ENCODE data around the gene RAD23A. TPM values are rescaled to one million over a fixed set of nuclear protein-coding genes. Genes with fewer than 3 reads are reported as not detected.

The RAD23A gene
- total RNA-seq (92.7 TPM), polyA plus RNA-seq (ENCODE audit: insufficient read depth in 1 of 8, insufficient read length in 8 of 8, low replicate concordance in 1 of 8) (100 to 1,000 TPM in 7 of 8 donors, 10 to 100 TPM in 1; 98.5 to 136 (median 125) TPM)
- long read RNA-seq, donor 1, transcript RAD23A-201 (9 exons, 1,736 nt) = major isoform, 22 of 41 reads
- long read RNA-seq, donor 1, transcript RAD23A-203 (9 exons, 1,746 nt) = minor isoform, 13 of 41 reads
- long read RNA-seq, donor 1, transcript RAD23A-207 (2 exons, 545 nt) = minor isoform, 6 of 41 reads
- long read RNA-seq, donor 1, partial matches to known transcripts = 0 of 41 reads
- long read RNA-seq, donor 1, other reads (novel, unspliced or antisense) = 0 of 41 reads
- long read RNA-seq, donor 2, partial matches to known transcripts = 0 of 7 reads
- long read RNA-seq, donor 2, other reads (novel, unspliced or antisense) = 0 of 7 reads
- long read RNA-seq, donor 3, transcript RAD23A-203 (9 exons, 1,746 nt) = minor isoform, 31 of 74 reads
- long read RNA-seq, donor 3, transcript RAD23A-201 (9 exons, 1,736 nt) = major isoform, 32 of 74 reads
- long read RNA-seq, donor 3, transcript RAD23A-207 (2 exons, 545 nt) = minor isoform, 6 of 74 reads
- long read RNA-seq, donor 3, partial matches to known transcripts = 5 of 74 reads
- long read RNA-seq, donor 3, other reads (novel, unspliced or antisense) = 0 of 74 reads
- long read RNA-seq, donor 4, transcript RAD23A-207 (2 exons, 545 nt) = minor isoform, 7 of 53 reads
- long read RNA-seq, donor 4, transcript RAD23A-203 (9 exons, 1,746 nt) = major isoform, 17 of 53 reads
- long read RNA-seq, donor 4, transcript RAD23A-201 (9 exons, 1,736 nt) = minor isoform, 16 of 53 reads
- long read RNA-seq, donor 4, partial matches to known transcripts = 13 of 53 reads
- long read RNA-seq, donor 4, other reads (novel, unspliced or antisense) = 0 of 53 reads
- long read RNA-seq, donor 5, transcript RAD23A-203 (9 exons, 1,746 nt) = minor isoform, 51 of 154 reads
- long read RNA-seq, donor 5, transcript RAD23A-207 (2 exons, 545 nt) = minor isoform, 16 of 154 reads
- long read RNA-seq, donor 5, transcript RAD23A-201 (9 exons, 1,736 nt) = major isoform, 52 of 154 reads
- long read RNA-seq, donor 5, partial matches to known transcripts = 34 of 154 reads
- long read RNA-seq, donor 5, other reads (novel, unspliced or antisense) = 0 of 154 reads
- long read RNA-seq, donor 6, transcript RAD23A-203 (9 exons, 1,746 nt) = minor isoform, 30 of 97 reads
- long read RNA-seq, donor 6, transcript RAD23A-201 (9 exons, 1,736 nt) = major isoform, 44 of 97 reads
- long read RNA-seq, donor 6, transcript RAD23A-207 (2 exons, 545 nt) = minor isoform, 21 of 97 reads
- long read RNA-seq, donor 6, partial matches to known transcripts = 0 of 97 reads
- long read RNA-seq, donor 6, other reads (novel, unspliced or antisense) = 0 of 97 reads
- long read RNA-seq, donor 7, transcript RAD23A-207 (2 exons, 545 nt) = minor isoform, 18 of 67 reads
- long read RNA-seq, donor 7, transcript RAD23A-203 (9 exons, 1,746 nt) = minor isoform, 17 of 67 reads
- long read RNA-seq, donor 7, transcript RAD23A-201 (9 exons, 1,736 nt) = major isoform, 26 of 67 reads
- long read RNA-seq, donor 7, partial matches to known transcripts = 6 of 67 reads
- long read RNA-seq, donor 7, other reads (novel, unspliced or antisense) = 0 of 67 reads
- long read RNA-seq, donor 8, transcript RAD23A-207 (2 exons, 545 nt) = major isoform, 18 of 47 reads
- long read RNA-seq, donor 8, transcript RAD23A-201 (9 exons, 1,736 nt) = minor isoform, 17 of 47 reads
- long read RNA-seq, donor 8, transcript RAD23A-203 (9 exons, 1,746 nt) = minor isoform, 11 of 47 reads
- long read RNA-seq, donor 8, partial matches to known transcripts = 0 of 47 reads
- long read RNA-seq, donor 8, other reads (novel, unspliced or antisense) = 0 of 47 reads
- long read RNA-seq, donor 9, transcript RAD23A-201 (9 exons, 1,736 nt) = major isoform, 24 of 68 reads
- long read RNA-seq, donor 9, transcript RAD23A-207 (2 exons, 545 nt) = minor isoform, 16 of 68 reads
- long read RNA-seq, donor 9, transcript RAD23A-203 (9 exons, 1,746 nt) = minor isoform, 21 of 68 reads
- long read RNA-seq, donor 9, partial matches to known transcripts = 7 of 68 reads
- long read RNA-seq, donor 9, other reads (novel, unspliced or antisense) = 0 of 68 reads
- long read RNA-seq, donor 10, transcript RAD23A-207 (2 exons, 545 nt) = minor isoform, 24 of 84 reads
- long read RNA-seq, donor 10, transcript RAD23A-203 (9 exons, 1,746 nt) = minor isoform, 24 of 84 reads
- long read RNA-seq, donor 10, transcript RAD23A-201 (9 exons, 1,736 nt) = major isoform, 29 of 84 reads
- long read RNA-seq, donor 10, partial matches to known transcripts = 6 of 84 reads
- long read RNA-seq, donor 10, other reads (novel, unspliced or antisense) = 0 of 84 reads
- long read RNA-seq, donor 11, transcript RAD23A-203 (9 exons, 1,746 nt) = minor isoform, 26 of 96 reads
- long read RNA-seq, donor 11, transcript RAD23A-201 (9 exons, 1,736 nt) = major isoform, 38 of 96 reads
- long read RNA-seq, donor 11, transcript RAD23A-207 (2 exons, 545 nt) = minor isoform, 19 of 96 reads
- long read RNA-seq, donor 11, partial matches to known transcripts = 12 of 96 reads
- long read RNA-seq, donor 11, other reads (novel, unspliced or antisense) = 0 of 96 reads

DNA sequence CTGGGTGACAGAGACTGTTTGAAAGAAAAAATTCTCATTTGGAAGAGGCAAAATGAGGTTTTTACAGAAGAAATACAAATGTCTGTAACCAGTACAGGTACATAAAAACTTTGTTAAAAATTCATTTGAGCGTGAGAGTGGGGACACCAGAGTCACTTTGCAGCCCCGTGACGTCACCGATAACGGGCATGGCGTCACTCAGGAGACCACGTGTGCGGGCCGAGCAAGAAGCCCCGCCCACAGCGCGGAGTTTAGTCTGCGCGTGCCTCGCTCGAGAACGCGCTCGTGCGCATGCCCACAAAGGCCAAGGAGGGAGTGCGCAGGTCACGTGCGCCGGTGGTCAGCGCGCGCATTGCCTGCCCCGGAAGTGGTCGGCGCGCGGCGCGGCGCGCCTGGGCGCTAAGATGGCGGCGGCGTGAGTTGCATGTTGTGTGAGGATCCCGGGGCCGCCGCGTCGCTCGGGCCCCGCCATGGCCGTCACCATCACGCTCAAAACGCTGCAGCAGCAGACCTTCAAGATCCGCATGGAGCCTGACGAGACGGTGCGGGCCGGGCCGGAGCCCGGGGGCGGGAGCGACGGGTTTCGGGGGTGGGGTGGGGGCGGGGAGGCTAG, at the start of gene RAD23A:
Gene RAD23A (plus strand): TSS at position 384 of the 613 bp plus-strand sequence. CDS start 87 bp downstream, at position 471.
- Histone ChIP-seq H3K27me3 (ENCODE audit: control insufficient read depth, insufficient read depth, low read length) (no peaks in the 10 kb centered on the region), H3K9me3 (replicated peaks; ENCODE audit: control insufficient read depth, low read depth, low read length) (no peaks in the 10 kb centered on the region), H3K4me3 (ENCODE audit: low read length) (peak within 1 kb of the TSS; percentile 74), H3K27ac (ENCODE audit: low read length) (peak within 1 kb of the TSS; percentile 95), H3K4me1 (ENCODE audit: control insufficient read depth, insufficient read depth, low read length) (peaks cover 54% of the 10 kb centered on the region), H3K36me3 (ENCODE audit: control insufficient read depth, insufficient read depth, low read length) (peaks cover 83% of the 10 kb centered on the region)
- WGBS (ENCODE audit: insufficient coverage) = 1% methylated on average over 53 of the region's 62 CpGs
- DNase-seq = peak; percentile 99

DNA sequence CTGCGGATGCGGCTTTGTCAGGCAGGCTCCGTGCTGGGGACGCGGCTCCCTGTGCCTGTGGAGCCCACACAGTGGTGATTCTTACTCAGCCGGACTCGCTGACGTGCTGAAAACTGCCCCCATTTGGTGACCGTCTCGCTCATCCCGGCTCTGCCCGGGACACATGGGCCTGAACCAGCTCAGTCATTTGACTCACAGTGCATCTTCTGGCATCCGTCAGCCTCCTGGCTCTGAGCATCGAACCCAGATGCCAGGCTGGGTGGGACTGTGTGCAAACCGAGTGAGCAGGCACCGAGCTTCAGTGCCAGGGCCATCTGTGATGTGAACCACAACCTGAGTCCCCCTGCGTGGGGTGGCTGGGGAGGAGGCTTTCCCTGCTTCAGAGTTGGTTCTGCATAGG, 49.2 kb upstream of the RAD23A start:
- H3K27ac ChIP-seq (ENCODE audit: low read length) = peak overlapping the region; percentile 64
- peaks cover 21% of the 10 kb centered on the region for H3K4me1 ChIP-seq (ENCODE audit: control insufficient read depth, insufficient read depth, low read length)
- DNase-seq = no peak
- H3K36me3 ChIP-seq (ENCODE audit: control insufficient read depth, insufficient read depth, low read length) = peaks cover 53% of the 10 kb centered on the region
- no peaks in the 10 kb centered on the region for H3K9me3 ChIP-seq (replicated peaks; ENCODE audit: control insufficient read depth, low read depth, low read length)
- no peak overlapping the region for H3K4me3 ChIP-seq (ENCODE audit: low read length)
- WGBS (ENCODE audit: insufficient coverage) = 93% methylated on average over 16 of the region's 17 CpGs
- no peaks in the 10 kb centered on the region for H3K27me3 ChIP-seq (ENCODE audit: control insufficient read depth, insufficient read depth, low read length)

DNA sequence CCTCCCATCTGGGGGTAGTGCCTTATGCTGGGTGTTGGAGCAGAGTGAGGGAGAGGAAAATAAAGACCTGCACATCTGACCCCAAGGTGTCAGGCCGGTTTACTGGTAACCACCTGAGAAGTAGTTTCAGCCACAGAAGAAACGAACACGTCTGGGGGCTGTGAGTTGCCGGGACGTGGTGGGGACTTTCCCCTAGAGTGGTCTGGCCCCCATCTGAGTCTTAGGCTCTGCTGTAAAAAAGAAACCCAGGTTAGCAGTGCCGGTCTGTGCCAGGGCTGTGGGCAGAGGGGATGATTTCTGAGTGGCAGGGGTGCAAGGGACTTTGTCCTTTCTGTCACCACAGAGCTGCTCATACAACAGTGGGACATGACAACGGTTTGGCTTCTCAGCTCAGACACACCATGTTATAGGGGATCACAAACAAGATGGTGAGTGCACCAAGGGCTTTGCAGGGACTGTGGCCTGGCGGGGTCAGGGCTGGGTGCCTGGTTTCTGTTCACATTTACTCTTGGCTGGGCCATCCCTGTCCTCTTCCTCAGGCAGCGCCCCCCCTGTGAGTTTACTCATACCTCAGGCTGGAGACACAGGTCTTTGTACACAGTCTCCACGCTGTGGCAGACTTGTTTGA, 45.7 kb upstream of the RAD23A start:
- H3K4me1 ChIP-seq (ENCODE audit: control insufficient read depth, insufficient read depth, low read length) = peaks cover 14% of the 10 kb centered on the region
- H3K9me3 ChIP-seq (replicated peaks; ENCODE audit: control insufficient read depth, low read depth, low read length) = no peaks in the 10 kb centered on the region
- WGBS (ENCODE audit: insufficient coverage) = 82% methylated on average over 9 of the region's 10 CpGs
- H3K4me3 ChIP-seq (ENCODE audit: low read length) = no peak overlapping the region
- peaks cover 30% of the 10 kb centered on the region for H3K36me3 ChIP-seq (ENCODE audit: control insufficient read depth, insufficient read depth, low read length)
- DNase-seq = no peak
- no peak overlapping the region for H3K27ac ChIP-seq (ENCODE audit: low read length)
- no peaks in the 10 kb centered on the region for H3K27me3 ChIP-seq (ENCODE audit: control insufficient read depth, insufficient read depth, low read length)

DNA sequence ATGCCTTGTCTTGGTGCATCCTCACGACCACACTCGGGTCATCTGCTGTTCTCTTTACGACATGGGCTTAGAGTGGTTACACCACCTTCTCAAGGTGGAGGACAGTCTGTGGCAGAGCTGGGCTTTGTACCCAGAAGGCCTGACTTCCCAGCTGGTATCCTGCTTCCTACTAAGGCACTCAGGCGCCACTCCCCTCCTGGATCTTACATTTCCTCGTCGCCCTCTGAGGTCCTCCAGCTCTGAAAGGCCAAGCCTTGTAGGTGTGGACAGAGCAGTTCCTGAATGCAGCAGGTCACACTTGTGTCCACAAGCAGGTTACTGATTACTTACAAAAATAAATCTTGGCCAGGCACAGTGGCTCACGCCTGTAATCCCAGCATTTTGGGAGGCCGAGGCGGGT, 38.5 kb upstream of the RAD23A start:
- Histone ChIP-seq H3K27me3 (ENCODE audit: control insufficient read depth, insufficient read depth, low read length) (no peaks in the 10 kb centered on the region), H3K9me3 (replicated peaks; ENCODE audit: control insufficient read depth, low read depth, low read length) (no peaks in the 10 kb centered on the region), H3K4me1 (ENCODE audit: control insufficient read depth, insufficient read depth, low read length) (peaks cover 9% of the 10 kb centered on the region), H3K36me3 (ENCODE audit: control insufficient read depth, insufficient read depth, low read length) (peaks cover 2% of the 10 kb centered on the region), H3K4me3 (ENCODE audit: low read length) (no peak overlapping the region), H3K27ac (ENCODE audit: low read length) (no peak overlapping the region)
- DNase-seq = no peak
- 65% methylated on average over 6 of the region's 9 CpGs for WGBS (ENCODE audit: insufficient coverage)

DNA sequence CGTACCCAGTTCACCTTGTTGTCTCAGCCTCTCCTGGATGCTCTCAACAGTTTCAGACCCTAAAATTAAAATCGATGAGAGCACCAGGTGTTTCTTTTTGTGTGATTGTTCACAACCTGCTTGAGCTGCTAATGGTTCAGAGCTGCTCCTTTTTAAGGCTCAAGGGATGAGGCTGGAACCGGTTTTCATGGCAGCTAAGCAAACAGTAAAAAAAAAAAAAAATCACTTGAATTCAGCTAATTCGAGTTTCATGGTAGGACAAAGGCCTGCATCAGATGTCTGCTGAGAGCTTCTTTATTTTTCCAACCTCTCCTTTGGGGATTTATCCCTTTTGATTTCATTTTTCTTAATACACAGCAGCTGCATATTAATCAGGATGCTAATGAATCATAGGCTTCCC, 33.1 kb upstream of the RAD23A start:
- 32% methylated on average over 3 of the region's 4 CpGs for WGBS (ENCODE audit: insufficient coverage)

DNA sequence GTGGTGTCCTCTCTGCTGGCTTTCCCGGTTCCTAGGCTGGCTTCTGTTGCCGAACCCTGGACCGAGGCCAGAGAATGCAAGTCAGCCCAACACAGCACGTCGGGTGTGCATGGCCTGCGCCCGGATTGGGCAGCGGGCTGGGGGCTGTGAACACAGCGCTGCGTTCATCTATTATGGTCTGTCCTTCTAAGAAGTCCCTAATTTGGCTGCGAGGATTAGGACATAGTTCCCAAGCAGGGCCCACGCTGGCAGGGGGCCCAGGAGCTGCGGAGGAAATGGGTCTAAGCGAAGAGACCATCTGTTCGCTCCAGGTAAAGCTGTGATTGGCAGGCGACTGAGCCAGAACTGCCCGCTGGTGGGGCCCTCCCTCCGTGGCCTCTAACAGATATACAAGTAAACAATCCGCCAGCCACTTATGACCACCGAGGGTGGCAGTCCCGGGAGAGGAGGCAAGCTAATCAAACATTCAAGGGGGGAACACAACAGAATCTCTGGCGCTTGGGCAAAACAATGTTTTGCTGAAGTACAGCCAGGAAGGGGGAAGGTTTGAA, 32.6 kb upstream of the RAD23A start:
- no peaks in the 10 kb centered on the region for H3K36me3 ChIP-seq (ENCODE audit: control insufficient read depth, insufficient read depth, low read length)
- H3K4me1 ChIP-seq (ENCODE audit: control insufficient read depth, insufficient read depth, low read length) = peaks cover 31% of the 10 kb centered on the region
- H3K27ac ChIP-seq (ENCODE audit: low read length) = peak overlapping the region; percentile 93
- WGBS (ENCODE audit: insufficient coverage) = 7% methylated on average over 14 of the region's 22 CpGs
- H3K27me3 ChIP-seq (ENCODE audit: control insufficient read depth, insufficient read depth, low read length) = no peaks in the 10 kb centered on the region
- no peaks in the 10 kb centered on the region for H3K9me3 ChIP-seq (replicated peaks; ENCODE audit: control insufficient read depth, low read depth, low read length)
- peak; percentile 90 for DNase-seq
- peak overlapping the region; percentile 11 for H3K4me3 ChIP-seq (ENCODE audit: low read length)

More for the DNA sequence above, 33.1 kb upstream of the RAD23A start:
- H3K9me3 ChIP-seq (replicated peaks; ENCODE audit: control insufficient read depth, low read depth, low read length) = no peaks in the 10 kb centered on the region
- no peaks in the 10 kb centered on the region for H3K36me3 ChIP-seq (ENCODE audit: control insufficient read depth, insufficient read depth, low read length)
- no peaks in the 10 kb centered on the region for H3K27me3 ChIP-seq (ENCODE audit: control insufficient read depth, insufficient read depth, low read length)
- no peak overlapping the region for H3K4me3 ChIP-seq (ENCODE audit: low read length)
- H3K27ac ChIP-seq (ENCODE audit: low read length) = peak overlapping the region; percentile 93
- peak; percentile 69 for DNase-seq
- peaks cover 31% of the 10 kb centered on the region for H3K4me1 ChIP-seq (ENCODE audit: control insufficient read depth, insufficient read depth, low read length)

DNA sequence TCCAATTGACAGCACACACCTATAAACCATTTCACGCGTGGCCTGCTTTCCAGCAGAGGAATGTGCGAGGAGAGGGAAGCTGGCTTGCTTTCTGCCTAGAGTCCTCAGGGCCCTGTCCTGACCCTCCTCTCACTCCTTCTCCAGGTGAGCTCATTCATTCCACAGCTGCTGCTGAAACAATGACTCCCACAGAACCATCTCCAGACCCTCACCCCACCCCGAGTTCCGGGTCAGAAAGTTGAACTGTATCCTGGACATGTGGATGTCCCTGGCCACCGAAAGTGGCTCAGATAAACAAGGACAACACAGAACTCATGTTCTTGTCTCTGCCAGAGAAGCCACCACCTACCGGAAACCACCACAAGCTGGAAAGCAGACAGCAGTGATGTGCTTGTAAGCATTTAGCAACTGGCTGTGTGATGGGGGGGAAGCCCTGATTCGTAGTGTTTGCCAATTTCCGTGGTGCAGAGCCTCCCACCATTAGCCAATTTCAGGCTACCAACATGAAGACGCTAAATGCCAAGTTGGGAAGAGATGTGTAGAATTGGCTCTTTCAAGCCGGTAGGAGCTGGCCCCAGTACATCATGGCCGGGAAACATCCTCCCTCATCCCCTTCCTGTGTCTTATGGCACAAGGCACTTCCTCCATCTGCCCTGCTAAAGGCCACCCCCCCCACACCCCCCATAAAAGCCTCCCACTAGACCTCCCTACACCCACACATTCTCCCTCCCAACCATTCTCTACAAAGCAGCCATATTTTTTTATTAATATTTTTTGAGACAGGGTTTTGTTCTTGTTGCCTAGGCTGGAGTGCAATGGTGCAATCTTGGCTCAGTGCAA, 31.6 kb upstream of the RAD23A start:
- Histone ChIP-seq H3K9me3 (replicated peaks; ENCODE audit: control insufficient read depth, low read depth, low read length) (no peaks in the 10 kb centered on the region), H3K27ac (ENCODE audit: low read length) (peak overlapping the region; percentile 93), H3K27me3 (ENCODE audit: control insufficient read depth, insufficient read depth, low read length) (no peaks in the 10 kb centered on the region), H3K4me1 (ENCODE audit: control insufficient read depth, insufficient read depth, low read length) (peaks cover 35% of the 10 kb centered on the region), H3K36me3 (ENCODE audit: control insufficient read depth, insufficient read depth, low read length) (no peaks in the 10 kb centered on the region), H3K4me3 (ENCODE audit: low read length) (no peak overlapping the region)
- peak; percentile 64 for DNase-seq
- WGBS (ENCODE audit: insufficient coverage) = 33% methylated on average over 3 of the region's 12 CpGs

All from muscle of leg (tissue), 16 donors.